ENCODE results near the gene EPB41. TPM values are rescaled to one million over a fixed set of nuclear protein-coding genes. Genes with fewer than 3 reads are reported as not detected.

The EPB41 gene
- total and polyA plus RNA-seq, 9 of the 15 experiments (the other 6 are each of a cell fraction or from before 2014, with no cell fraction given) = 3.7 to 213 (median 141) TPM

DNA sequence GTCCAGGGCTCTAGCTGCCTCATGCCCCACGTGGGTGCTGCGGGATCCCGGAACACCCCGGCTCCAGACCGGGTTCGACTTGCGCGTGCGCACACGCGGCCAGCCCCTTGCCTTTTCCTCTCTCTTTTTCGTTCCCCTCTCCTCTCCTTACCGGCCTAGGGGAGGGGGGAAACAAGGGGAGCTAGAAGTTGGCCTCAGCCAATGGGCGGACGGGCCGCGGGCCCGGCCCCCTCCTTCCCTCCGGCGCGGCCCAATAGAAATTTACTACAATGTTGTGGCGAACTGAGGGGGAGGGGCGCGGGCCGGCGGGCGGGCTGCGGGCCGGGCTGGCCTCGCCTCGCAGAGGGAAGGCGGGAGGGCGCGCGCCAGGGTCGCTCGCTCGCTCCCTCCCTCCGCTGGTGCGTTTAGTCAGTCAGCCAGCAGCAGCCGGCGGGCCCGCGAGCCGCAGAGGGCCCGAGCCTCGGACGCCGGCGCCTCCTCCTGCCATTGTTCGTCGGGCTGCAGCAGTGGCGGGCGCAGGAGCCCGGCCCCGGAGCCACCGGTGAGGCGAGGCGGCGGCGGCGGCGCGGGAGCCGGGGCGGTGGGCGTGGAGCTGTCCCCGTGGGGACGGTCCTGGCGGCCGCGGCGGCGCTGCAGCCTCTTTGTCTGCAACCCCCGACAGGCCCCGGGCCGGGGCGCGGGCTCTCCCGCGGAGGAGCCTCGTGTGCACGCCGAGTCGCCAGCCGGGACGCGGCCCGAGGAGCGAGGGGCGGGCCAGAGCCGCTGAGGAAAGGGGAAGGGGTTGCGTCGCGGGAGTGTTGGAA lies at the start of gene EPB41 (continued):
- no peak for TF ChIP-seq PCBP1 (IDR thresholded peaks at IDR 0.05; ENCODE audit: low read depth, low read length, poor library complexity, severe bottlenecking)
- no peak; the same call in 1 of the 2 replicates for TF ChIP-seq CAMTA2 (CRISPR knock-in tag; conservative IDR thresholded peaks at IDR 0.05)
- no peak for TF ChIP-seq ZNF324 (CRISPR knock-in tag; IDR thresholded peaks at IDR 0.05)
- TF ChIP-seq, protein P1, sequence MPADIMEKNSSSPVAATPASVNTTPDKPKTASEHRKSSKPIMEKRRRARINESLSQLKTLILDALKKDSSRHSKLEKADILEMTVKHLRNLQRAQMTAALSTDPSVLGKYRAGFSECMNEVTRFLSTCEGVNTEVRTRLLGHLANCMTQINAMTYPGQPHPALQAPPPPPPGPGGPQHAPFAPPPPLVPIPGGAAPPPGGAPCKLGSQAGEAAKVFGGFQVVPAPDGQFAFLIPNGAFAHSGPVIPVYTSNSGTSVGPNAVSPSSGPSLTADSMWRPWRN (IDR thresholded peaks at IDR 0.05; ENCODE audit: low read depth) = no peak
- TF ChIP-seq, protein P2, sequence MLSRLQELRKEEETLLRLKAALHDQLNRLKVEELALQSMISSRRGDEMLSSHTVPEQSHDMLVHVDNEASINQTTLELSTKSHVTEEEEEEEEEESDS (CRISPR knock-in tag; IDR thresholded peaks at IDR 0.05) = no peak
- TF ChIP-seq, protein P3, sequence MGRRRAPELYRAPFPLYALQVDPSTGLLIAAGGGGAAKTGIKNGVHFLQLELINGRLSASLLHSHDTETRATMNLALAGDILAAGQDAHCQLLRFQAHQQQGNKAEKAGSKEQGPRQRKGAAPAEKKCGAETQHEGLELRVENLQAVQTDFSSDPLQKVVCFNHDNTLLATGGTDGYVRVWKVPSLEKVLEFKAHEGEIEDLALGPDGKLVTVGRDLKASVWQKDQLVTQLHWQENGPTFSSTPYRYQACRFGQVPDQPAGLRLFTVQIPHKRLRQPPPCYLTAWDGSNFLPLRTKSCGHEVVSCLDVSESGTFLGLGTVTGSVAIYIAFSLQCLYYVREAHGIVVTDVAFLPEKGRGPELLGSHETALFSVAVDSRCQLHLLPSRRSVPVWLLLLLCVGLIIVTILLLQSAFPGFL (CRISPR knock-in tag; IDR thresholded peaks at IDR 0.05) = no peak
- TF ChIP-seq, protein P4, sequence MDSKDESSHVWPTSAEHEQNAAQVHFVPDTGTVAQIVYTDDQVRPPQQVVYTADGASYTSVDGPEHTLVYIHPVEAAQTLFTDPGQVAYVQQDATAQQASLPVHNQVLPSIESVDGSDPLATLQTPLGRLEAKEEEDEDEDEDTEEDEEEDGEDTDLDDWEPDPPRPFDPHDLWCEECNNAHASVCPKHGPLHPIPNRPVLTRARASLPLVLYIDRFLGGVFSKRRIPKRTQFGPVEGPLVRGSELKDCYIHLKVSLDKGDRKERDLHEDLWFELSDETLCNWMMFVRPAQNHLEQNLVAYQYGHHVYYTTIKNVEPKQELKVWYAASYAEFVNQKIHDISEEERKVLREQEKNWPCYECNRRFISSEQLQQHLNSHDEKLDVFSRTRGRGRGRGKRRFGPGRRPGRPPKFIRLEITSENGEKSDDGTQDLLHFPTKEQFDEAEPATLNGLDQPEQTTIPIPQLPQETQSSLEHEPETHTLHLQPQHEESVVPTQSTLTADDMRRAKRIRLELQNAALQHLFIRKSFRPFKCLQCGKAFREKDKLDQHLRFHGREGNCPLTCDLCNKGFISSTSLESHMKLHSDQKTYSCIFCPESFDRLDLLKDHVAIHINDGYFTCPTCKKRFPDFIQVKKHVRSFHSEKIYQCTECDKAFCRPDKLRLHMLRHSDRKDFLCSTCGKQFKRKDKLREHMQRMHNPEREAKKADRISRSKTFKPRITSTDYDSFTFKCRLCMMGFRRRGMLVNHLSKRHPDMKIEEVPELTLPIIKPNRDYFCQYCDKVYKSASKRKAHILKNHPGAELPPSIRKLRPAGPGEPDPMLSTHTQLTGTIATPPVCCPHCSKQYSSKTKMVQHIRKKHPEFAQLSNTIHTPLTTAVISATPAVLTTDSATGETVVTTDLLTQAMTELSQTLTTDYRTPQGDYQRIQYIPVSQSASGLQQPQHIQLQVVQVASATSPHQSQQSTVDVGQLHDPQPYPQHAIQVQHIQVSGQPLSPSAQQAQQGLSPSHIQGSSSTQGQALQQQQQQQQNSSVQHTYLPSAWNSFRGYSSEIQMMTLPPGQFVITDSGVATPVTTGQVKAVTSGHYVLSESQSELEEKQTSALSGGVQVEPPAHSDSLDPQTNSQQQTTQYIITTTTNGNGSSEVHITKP (IDR thresholded peaks at IDR 0.05; ENCODE audit: partially characterized antibody) = no peak
- TF ChIP-seq, protein P5, sequence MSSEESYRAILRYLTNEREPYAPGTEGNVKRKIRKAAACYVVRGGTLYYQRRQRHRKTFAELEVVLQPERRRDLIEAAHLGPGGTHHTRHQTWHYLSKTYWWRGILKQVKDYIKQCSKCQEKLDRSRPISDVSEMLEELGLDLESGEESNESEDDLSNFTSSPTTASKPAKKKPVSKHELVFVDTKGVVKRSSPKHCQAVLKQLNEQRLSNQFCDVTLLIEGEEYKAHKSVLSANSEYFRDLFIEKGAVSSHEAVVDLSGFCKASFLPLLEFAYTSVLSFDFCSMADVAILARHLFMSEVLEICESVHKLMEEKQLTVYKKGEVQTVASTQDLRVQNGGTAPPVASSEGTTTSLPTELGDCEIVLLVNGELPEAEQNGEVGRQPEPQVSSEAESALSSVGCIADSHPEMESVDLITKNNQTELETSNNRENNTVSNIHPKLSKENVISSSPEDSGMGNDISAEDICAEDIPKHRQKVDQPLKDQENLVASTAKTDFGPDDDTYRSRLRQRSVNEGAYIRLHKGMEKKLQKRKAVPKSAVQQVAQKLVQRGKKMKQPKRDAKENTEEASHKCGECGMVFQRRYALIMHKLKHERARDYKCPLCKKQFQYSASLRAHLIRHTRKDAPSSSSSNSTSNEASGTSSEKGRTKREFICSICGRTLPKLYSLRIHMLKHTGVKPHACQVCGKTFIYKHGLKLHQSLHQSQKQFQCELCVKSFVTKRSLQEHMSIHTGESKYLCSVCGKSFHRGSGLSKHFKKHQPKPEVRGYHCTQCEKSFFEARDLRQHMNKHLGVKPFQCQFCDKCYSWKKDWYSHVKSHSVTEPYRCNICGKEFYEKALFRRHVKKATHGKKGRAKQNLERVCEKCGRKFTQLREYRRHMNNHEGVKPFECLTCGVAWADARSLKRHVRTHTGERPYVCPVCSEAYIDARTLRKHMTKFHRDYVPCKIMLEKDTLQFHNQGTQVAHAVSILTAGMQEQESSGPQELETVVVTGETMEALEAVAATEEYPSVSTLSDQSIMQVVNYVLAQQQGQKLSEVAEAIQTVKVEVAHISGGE (CRISPR knock-in tag; IDR thresholded peaks at IDR 0.05) = peak in 1 of 3 experiments; percentile 49; a peak in 1 of 6 replicates
- TF ChIP-seq, protein P6, sequence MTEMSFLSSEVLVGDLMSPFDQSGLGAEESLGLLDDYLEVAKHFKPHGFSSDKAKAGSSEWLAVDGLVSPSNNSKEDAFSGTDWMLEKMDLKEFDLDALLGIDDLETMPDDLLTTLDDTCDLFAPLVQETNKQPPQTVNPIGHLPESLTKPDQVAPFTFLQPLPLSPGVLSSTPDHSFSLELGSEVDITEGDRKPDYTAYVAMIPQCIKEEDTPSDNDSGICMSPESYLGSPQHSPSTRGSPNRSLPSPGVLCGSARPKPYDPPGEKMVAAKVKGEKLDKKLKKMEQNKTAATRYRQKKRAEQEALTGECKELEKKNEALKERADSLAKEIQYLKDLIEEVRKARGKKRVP (CRISPR knock-in tag; IDR thresholded peaks at IDR 0.05) = no peak
- TF ChIP-seq, protein P7, sequence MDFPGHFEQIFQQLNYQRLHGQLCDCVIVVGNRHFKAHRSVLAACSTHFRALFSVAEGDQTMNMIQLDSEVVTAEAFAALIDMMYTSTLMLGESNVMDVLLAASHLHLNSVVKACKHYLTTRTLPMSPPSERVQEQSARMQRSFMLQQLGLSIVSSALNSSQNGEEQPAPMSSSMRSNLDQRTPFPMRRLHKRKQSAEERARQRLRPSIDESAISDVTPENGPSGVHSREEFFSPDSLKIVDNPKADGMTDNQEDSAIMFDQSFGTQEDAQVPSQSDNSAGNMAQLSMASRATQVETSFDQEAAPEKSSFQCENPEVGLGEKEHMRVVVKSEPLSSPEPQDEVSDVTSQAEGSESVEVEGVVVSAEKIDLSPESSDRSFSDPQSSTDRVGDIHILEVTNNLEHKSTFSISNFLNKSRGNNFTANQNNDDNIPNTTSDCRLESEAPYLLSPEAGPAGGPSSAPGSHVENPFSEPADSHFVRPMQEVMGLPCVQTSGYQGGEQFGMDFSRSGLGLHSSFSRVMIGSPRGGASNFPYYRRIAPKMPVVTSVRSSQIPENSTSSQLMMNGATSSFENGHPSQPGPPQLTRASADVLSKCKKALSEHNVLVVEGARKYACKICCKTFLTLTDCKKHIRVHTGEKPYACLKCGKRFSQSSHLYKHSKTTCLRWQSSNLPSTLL (IDR thresholded peaks at IDR 0.05) = no peak
- TF ChIP-seq MTA3 (IDR thresholded peaks at IDR 0.05; ENCODE audit: borderline replicate concordance) = peak; percentile 18
- TF ChIP-seq BRD9 (IDR thresholded peaks at IDR 0.05; ENCODE audit: low read depth, partially characterized antibody) = no peak
- TF ChIP-seq SMAD1 (IDR thresholded peaks at IDR 0.05; ENCODE audit: low read depth, low read length, partially characterized antibody) = no peak
